Liver (tissue), 3 donors: Measurements from ENCODE around the gene SAMD14.

Experiments used
- FOXA1 ChIP-seq: IDR thresholded peaks from 2 replicates; pipeline ENCODE4 v1.6.1; 2016; ENCODE audit warnings: antibody characterized with exemption
- RAD21 ChIP-seq, 2 donors: IDR thresholded peaks; 2 replicates each; pipeline ENCODE4 v1.6.1; 2016; ENCODE audit warnings: antibody characterized with exemption in 2 of 2, mild to moderate bottlenecking in 2 of 2
- SP1 ChIP-seq: IDR thresholded peaks from 2 replicates; pipeline ENCODE4 v1.6.1; 2018; ENCODE audit warnings: antibody characterized with exemption, mild to moderate bottlenecking
- TF ChIP-seq, protein P1 (sequence below): fragments of 150-350 bp; IDR thresholded peaks from 2 replicates; pipeline ENCODE4 v1.5.1; 2017; ENCODE audit warnings: improper control_type of control experiment, low read depth, low read length; ENCODE audit not compliant: missing input control
- TF ChIP-seq, protein P2 (sequence below): IDR thresholded peaks from 2 replicates; pipeline ENCODE4 v1.6.1; 2016; ENCODE audit warnings: antibody characterized with exemption
- TF ChIP-seq, protein P3 (sequence below): IDR thresholded peaks from 2 replicates; pipeline ENCODE4 v1.6.1; 2016; ENCODE audit warnings: antibody characterized with exemption
- TF ChIP-seq, protein P4 (sequence below): IDR thresholded peaks from 2 replicates; pipeline ENCODE4 v1.6.1; 2016; ENCODE audit warnings: antibody characterized with exemption, mild to moderate bottlenecking
- donor health status: healthy.
- donor health status: healthy.

DNA sequence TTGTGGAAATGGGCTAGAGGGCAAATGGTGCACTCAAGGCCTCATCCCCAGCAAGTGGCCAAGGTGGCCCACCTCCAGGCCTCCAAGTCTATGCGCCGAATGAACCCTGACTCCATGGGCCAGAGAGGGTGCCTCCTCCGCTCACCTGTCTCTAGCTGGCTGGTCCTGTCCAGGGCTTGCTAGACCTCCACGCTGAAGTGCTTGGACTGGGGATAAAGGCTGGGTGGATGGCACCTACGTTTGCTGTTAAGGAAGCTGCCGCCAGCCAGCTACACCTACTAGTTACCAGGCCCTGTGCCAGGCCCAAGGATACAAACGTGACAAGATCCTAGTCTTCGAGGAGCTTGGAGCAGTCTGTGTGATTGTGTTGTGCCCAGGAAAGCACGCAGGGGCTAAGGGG, 35.1 kb upstream of the SAMD14 start:
- TF ChIP-seq, protein P1, sequence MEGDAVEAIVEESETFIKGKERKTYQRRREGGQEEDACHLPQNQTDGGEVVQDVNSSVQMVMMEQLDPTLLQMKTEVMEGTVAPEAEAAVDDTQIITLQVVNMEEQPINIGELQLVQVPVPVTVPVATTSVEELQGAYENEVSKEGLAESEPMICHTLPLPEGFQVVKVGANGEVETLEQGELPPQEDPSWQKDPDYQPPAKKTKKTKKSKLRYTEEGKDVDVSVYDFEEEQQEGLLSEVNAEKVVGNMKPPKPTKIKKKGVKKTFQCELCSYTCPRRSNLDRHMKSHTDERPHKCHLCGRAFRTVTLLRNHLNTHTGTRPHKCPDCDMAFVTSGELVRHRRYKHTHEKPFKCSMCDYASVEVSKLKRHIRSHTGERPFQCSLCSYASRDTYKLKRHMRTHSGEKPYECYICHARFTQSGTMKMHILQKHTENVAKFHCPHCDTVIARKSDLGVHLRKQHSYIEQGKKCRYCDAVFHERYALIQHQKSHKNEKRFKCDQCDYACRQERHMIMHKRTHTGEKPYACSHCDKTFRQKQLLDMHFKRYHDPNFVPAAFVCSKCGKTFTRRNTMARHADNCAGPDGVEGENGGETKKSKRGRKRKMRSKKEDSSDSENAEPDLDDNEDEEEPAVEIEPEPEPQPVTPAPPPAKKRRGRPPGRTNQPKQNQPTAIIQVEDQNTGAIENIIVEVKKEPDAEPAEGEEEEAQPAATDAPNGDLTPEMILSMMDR = no peak
- no peak for TF ChIP-seq FOXA1
- TF ChIP-seq RAD21 (IDR thresholded peaks at IDR 0.05) = no peak
- no peak for TF ChIP-seq SP1
- TF ChIP-seq, protein P2, sequence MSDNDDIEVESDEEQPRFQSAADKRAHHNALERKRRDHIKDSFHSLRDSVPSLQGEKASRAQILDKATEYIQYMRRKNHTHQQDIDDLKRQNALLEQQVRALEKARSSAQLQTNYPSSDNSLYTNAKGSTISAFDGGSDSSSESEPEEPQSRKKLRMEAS = no peak
- TF ChIP-seq, protein P3, sequence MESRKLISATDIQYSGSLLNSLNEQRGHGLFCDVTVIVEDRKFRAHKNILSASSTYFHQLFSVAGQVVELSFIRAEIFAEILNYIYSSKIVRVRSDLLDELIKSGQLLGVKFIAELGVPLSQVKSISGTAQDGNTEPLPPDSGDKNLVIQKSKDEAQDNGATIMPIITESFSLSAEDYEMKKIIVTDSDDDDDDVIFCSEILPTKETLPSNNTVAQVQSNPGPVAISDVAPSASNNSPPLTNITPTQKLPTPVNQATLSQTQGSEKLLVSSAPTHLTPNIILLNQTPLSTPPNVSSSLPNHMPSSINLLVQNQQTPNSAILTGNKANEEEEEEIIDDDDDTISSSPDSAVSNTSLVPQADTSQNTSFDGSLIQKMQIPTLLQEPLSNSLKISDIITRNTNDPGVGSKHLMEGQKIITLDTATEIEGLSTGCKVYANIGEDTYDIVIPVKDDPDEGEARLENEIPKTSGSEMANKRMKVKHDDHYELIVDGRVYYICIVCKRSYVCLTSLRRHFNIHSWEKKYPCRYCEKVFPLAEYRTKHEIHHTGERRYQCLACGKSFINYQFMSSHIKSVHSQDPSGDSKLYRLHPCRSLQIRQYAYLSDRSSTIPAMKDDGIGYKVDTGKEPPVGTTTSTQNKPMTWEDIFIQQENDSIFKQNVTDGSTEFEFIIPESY = no peak
- TF ChIP-seq, protein P4, sequence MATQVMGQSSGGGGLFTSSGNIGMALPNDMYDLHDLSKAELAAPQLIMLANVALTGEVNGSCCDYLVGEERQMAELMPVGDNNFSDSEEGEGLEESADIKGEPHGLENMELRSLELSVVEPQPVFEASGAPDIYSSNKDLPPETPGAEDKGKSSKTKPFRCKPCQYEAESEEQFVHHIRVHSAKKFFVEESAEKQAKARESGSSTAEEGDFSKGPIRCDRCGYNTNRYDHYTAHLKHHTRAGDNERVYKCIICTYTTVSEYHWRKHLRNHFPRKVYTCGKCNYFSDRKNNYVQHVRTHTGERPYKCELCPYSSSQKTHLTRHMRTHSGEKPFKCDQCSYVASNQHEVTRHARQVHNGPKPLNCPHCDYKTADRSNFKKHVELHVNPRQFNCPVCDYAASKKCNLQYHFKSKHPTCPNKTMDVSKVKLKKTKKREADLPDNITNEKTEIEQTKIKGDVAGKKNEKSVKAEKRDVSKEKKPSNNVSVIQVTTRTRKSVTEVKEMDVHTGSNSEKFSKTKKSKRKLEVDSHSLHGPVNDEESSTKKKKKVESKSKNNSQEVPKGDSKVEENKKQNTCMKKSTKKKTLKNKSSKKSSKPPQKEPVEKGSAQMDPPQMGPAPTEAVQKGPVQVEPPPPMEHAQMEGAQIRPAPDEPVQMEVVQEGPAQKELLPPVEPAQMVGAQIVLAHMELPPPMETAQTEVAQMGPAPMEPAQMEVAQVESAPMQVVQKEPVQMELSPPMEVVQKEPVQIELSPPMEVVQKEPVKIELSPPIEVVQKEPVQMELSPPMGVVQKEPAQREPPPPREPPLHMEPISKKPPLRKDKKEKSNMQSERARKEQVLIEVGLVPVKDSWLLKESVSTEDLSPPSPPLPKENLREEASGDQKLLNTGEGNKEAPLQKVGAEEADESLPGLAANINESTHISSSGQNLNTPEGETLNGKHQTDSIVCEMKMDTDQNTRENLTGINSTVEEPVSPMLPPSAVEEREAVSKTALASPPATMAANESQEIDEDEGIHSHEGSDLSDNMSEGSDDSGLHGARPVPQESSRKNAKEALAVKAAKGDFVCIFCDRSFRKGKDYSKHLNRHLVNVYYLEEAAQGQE = no peak
